ENCODE measurements around the gene RIMS4. TPM values are rescaled to one million over a fixed set of nuclear protein-coding genes. Genes with fewer than 3 reads are reported as not detected.

RIMS4 gene
- total and polyA plus RNA-seq, 2 of the 13 experiments (the other 11 are each of a cell fraction or from before 2014, with no cell fraction given) = 0.01 to 0.07 TPM

GRCh38 chr20:44787299-44787698, 23.0 kb downstream of the RIMS4 start:
- H2AFZ ChIP-seq (ENCODE audit: low read length) = no peak overlapping the region
- ATAC-seq = no peak
- H3K9ac ChIP-seq (ENCODE audit: insufficient read depth, low read depth, low read length) = no peak overlapping the region
- WGBS (ENCODE audit: low lambda C conversion rate) = 30% methylated on average over 7 of the region's 7 CpGs
- POLR2A ChIA-PET = no interaction called here
- BruUV-seq (replicated peaks) = no TSS peak
- no peaks in the 10 kb centered on the region for H3K79me2 ChIP-seq (ENCODE audit: insufficient read depth, low read length)
- H3K36me3 ChIP-seq (replicated peaks in 1 of 2; ENCODE audit: control insufficient read depth in 1 of 2, insufficient read depth in 2 of 2, low read length in 2 of 2) = no peaks in the 10 kb centered on the region
- DNase-seq (ENCODE audit: low spot score) = no peak
- intact Hi-C loops (cut with micrococcal nuclease; ENCODE audit: unreplicated experiment) = no loop called here
- no peaks in the 10 kb centered on the region for H3K9me3 ChIP-seq (ENCODE audit: low read length)
- H3K4me2 ChIP-seq (ENCODE audit: low read depth, low read length) = no peak overlapping the region
- CTCF ChIA-PET (ENCODE audit: low intra/inter-chr PET ratio, low total read pairs) = no interaction called here
- no peak overlapping the region for H3K27ac ChIP-seq (ENCODE audit: extremely low read length, insufficient read depth, low read length)
- no peaks in the 10 kb centered on the region for H3K4me1 ChIP-seq (ENCODE audit: insufficient read depth, low read length)
- H3K27me3 ChIP-seq (ENCODE audit: control insufficient read depth in 1 of 2, insufficient read depth in 2 of 2, low read length in 2 of 2) = peaks cover 2 to 28% of the 10 kb centered on the region in 2 experiments; a peak in 4 of 5 replicates
- TF ChIP-seq ZNF629 (CRISPR knock-in tag; conservative IDR thresholded peaks at IDR 0.05) = peak; percentile 89
- TF ChIP-seq CREB1 (IDR thresholded peaks at IDR 0.05) = peak; percentile 30; the same call in 1 of the 2 replicates
- TF ChIP-seq CREB1 (CRISPR knock-in tag; IDR thresholded peaks at IDR 0.05) = no peak
- no peak for TF ChIP-seq IRF9 (CRISPR knock-in tag; IDR thresholded peaks at IDR 0.05; ENCODE audit: borderline replicate concordance)
- TF ChIP-seq ADNP (CRISPR knock-in tag; IDR thresholded peaks at IDR 0.05) = 0 out of 2 replicates have a peak, but pooled peaks have one; percentile 37
- in situ Hi-C loops (cut with HindIII; ENCODE audit: extremely low pct_ligation_motif_present, low pct_unique_long_range_greater_than_20kb) = no loop called here
- no peak overlapping the region for H3K4me3 ChIP-seq (replicated peaks in 1 of 3; ENCODE audit: insufficient read depth in 1 of 3, low read depth in 2 of 3, low read length in 3 of 3)
- FAIRE-seq = no peak
- no peaks in the 10 kb centered on the region for H4K20me1 ChIP-seq (ENCODE audit: insufficient read depth, low read length)

- Histone ChIP-seq H3K27me3 (ENCODE audit: control insufficient read depth in 1 of 2, insufficient read depth in 2 of 2, low read length in 2 of 2) (peaks cover 2 to 15% of the 10 kb centered on the region in 2 experiments; a peak in 4 of 5 replicates), H3K4me2 (ENCODE audit: low read depth, low read length) (no peak overlapping the region), H3K27ac (ENCODE audit: extremely low read length, insufficient read depth, low read length) (no peak overlapping the region), H3K9me3 (ENCODE audit: low read length) (no peaks in the 10 kb centered on the region), H3K9ac (ENCODE audit: insufficient read depth, low read depth, low read length) (no peak overlapping the region), H3K4me3 (replicated peaks in 1 of 3; ENCODE audit: insufficient read depth in 1 of 3, low read depth in 2 of 3, low read length in 3 of 3) (no peak overlapping the region), H4K20me1 (ENCODE audit: insufficient read depth, low read length) (no peaks in the 10 kb centered on the region), H3K36me3 (replicated peaks in 1 of 2; ENCODE audit: control insufficient read depth in 1 of 2, insufficient read depth in 2 of 2, low read length in 2 of 2) (no peaks in the 10 kb centered on the region), H2AFZ (ENCODE audit: low read length) (no peak overlapping the region), H3K79me2 (ENCODE audit: insufficient read depth, low read length) (no peaks in the 10 kb centered on the region), H3K4me1 (ENCODE audit: insufficient read depth, low read length) (no peaks in the 10 kb centered on the region)
- ChIA-PET POLR2A (no interaction called here), CTCF (ENCODE audit: low intra/inter-chr PET ratio, low total read pairs) (no interaction called here)
- intact Hi-C loops (cut with micrococcal nuclease; ENCODE audit: unreplicated experiment) = no loop called here
- 7% methylated on average over 1 of the region's 1 CpG for WGBS (ENCODE audit: low lambda C conversion rate)
- FAIRE-seq (no peak), DNase-seq (ENCODE audit: low spot score) (no peak), ATAC-seq (no peak; the same call in 2 of the 3 replicates)
- no peak for TF ChIP-seq ZBTB25 (CRISPR knock-in tag; IDR thresholded peaks at IDR 0.05)
- TF ChIP-seq STAG1 (CRISPR knock-in tag; IDR thresholded peaks at IDR 0.05) = 0 out of 2 replicates have a peak, but pooled peaks have one; percentile 8
- in situ Hi-C loops (cut with HindIII; ENCODE audit: extremely low pct_ligation_motif_present, low pct_unique_long_range_greater_than_20kb) = no loop called here
- BruUV-seq (replicated peaks) = no TSS peak
Measured at GRCh38 chr20:44785768-44786167, 24.6 kb downstream of the RIMS4 start.
